GM12878 (cell line): Measurements from ENCODE around the gene C19orf73.

ENCODE experiments used
- ESRRA ChIP-seq: IDR thresholded peaks from 2 replicates; pipeline ENCODE4 v1.6.1; 2012; ENCODE audit warnings: mild to moderate bottlenecking, low read length, improper control_type of control experiment
- FOXM1 ChIP-seq: IDR thresholded peaks from 2 replicates; pipeline ENCODE4 v1.6.1; 2012; ENCODE audit warnings: low read depth, mild to moderate bottlenecking, inconsistent platforms, low read length, moderate library complexity
- LARP7 ChIP-seq: fragments of 450-650 bp; IDR thresholded peaks from 2 replicates; pipeline ENCODE4 v1.6.1; 2017; ENCODE audit warnings: mild to moderate bottlenecking
- NFIC ChIP-seq: IDR thresholded peaks from 2 replicates; pipeline ENCODE4 v1.6.1; 2012; ENCODE audit warnings: low read depth, mild to moderate bottlenecking, inconsistent platforms, low read length, moderate library complexity
- POLR2A ChIP-seq: IDR thresholded peaks from 2 replicates; pipeline ENCODE4 v1.6.1; 2011; ENCODE audit warnings: low read depth, mild to moderate bottlenecking, low read length
- RAD51 ChIP-seq: fragments of 450-650 bp; IDR thresholded peaks from 2 replicates; pipeline ENCODE4 v1.6.1; 2016; ENCODE audit warnings: moderate library complexity, mild to moderate bottlenecking, inconsistent platforms
- SRF ChIP-seq, 2 experiments: IDR thresholded peaks; 2 replicates each; pipeline ENCODE4 v1.6.1; 2011; ENCODE audit warnings: low read depth in 2 of 2, low read length in 2 of 2, mild to moderate bottlenecking in 1 of 2, moderate library complexity in 1 of 2
- YBX1 ChIP-seq: fragments of 450-650 bp; IDR thresholded peaks from 2 replicates; pipeline ENCODE4 v1.6.1; 2016; ENCODE audit warnings: antibody characterized with exemption
- ZZZ3 ChIP-seq: IDR thresholded peaks from 2 replicates; pipeline ENCODE4 v1.6.1; 2011; ENCODE audit warnings: low read depth; ENCODE audit not compliant: control insufficient read depth, insufficient read length
- TF ChIP-seq, protein P1 (sequence below): fragments of 450-650 bp; IDR thresholded peaks from 2 replicates; pipeline ENCODE4 v1.6.1; 2017; ENCODE audit warnings: mild to moderate bottlenecking, low read depth, inconsistent platforms; ENCODE audit not compliant: poor library complexity, severe bottlenecking
- TF ChIP-seq, protein P2 (sequence below), 3 experiments: IDR thresholded peaks in 2 of 3; conservative IDR thresholded peaks in 1 of 3; 2 replicates each; pipeline ENCODE4 v1.5.1; 2011; ENCODE audit warnings: low read depth in 3 of 3, low read length in 3 of 3, mild to moderate bottlenecking in 3 of 3, control low read depth in 2 of 3, moderate library complexity in 2 of 3, inconsistent platforms in 1 of 3, mixed read lengths in 1 of 3; ENCODE audit not compliant: control insufficient read depth in 2 of 3, insufficient read depth in 1 of 3; ENCODE audit errors: extremely low read depth in 1 of 3
- TF ChIP-seq, protein P3 (sequence below): IDR thresholded peaks from 2 replicates; pipeline ENCODE4 v1.6.1; 2012; ENCODE audit warnings: low read depth, low read length, improper control_type of control experiment

- TF ChIP-seq SRF (IDR thresholded peaks at IDR 0.05; ENCODE audit: low read depth in 2 of 2, low read length in 2 of 2) (no peak), LARP7 (no peak), POLR2A (no peak; the same call in 1 of the 2 replicates), RAD51 (no peak), NFIC (no peak), ZZZ3 (no peak), YBX1 (no peak), FOXM1 (no peak), ESRRA (no peak)
- TF ChIP-seq, protein P1, sequence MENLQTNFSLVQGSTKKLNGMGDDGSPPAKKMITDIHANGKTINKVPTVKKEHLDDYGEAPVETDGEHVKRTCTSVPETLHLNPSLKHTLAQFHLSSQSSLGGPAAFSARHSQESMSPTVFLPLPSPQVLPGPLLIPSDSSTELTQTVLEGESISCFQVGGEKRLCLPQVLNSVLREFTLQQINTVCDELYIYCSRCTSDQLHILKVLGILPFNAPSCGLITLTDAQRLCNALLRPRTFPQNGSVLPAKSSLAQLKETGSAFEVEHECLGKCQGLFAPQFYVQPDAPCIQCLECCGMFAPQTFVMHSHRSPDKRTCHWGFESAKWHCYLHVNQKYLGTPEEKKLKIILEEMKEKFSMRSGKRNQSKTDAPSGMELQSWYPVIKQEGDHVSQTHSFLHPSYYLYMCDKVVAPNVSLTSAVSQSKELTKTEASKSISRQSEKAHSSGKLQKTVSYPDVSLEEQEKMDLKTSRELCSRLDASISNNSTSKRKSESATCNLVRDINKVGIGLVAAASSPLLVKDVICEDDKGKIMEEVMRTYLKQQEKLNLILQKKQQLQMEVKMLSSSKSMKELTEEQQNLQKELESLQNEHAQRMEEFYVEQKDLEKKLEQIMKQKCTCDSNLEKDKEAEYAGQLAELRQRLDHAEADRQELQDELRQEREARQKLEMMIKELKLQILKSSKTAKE: no peak
- TF ChIP-seq, protein P2, sequence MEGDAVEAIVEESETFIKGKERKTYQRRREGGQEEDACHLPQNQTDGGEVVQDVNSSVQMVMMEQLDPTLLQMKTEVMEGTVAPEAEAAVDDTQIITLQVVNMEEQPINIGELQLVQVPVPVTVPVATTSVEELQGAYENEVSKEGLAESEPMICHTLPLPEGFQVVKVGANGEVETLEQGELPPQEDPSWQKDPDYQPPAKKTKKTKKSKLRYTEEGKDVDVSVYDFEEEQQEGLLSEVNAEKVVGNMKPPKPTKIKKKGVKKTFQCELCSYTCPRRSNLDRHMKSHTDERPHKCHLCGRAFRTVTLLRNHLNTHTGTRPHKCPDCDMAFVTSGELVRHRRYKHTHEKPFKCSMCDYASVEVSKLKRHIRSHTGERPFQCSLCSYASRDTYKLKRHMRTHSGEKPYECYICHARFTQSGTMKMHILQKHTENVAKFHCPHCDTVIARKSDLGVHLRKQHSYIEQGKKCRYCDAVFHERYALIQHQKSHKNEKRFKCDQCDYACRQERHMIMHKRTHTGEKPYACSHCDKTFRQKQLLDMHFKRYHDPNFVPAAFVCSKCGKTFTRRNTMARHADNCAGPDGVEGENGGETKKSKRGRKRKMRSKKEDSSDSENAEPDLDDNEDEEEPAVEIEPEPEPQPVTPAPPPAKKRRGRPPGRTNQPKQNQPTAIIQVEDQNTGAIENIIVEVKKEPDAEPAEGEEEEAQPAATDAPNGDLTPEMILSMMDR (IDR thresholded peaks at IDR 0.05 in 2 of 3, conservative IDR thresholded peaks at IDR 0.05 in 1 of 3; ENCODE audit: control insufficient read depth in 2 of 3, extremely low read depth in 1 of 3, insufficient read depth in 1 of 3, low read depth in 3 of 3, low read length in 3 of 3): no peak
- TF ChIP-seq, protein P3, sequence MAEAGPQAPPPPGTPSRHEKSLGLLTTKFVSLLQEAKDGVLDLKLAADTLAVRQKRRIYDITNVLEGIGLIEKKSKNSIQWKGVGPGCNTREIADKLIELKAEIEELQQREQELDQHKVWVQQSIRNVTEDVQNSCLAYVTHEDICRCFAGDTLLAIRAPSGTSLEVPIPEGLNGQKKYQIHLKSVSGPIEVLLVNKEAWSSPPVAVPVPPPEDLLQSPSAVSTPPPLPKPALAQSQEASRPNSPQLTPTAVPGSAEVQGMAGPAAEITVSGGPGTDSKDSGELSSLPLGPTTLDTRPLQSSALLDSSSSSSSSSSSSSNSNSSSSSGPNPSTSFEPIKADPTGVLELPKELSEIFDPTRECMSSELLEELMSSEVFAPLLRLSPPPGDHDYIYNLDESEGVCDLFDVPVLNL: no peak
Measured at GRCh38 chr19:49157445-49158224, 38.7 kb upstream of the C19orf73 start, which contains the start of gene TRPM4.
